ENCODE measurements around the gene ASF1B.

The ASF1B gene

DNA sequence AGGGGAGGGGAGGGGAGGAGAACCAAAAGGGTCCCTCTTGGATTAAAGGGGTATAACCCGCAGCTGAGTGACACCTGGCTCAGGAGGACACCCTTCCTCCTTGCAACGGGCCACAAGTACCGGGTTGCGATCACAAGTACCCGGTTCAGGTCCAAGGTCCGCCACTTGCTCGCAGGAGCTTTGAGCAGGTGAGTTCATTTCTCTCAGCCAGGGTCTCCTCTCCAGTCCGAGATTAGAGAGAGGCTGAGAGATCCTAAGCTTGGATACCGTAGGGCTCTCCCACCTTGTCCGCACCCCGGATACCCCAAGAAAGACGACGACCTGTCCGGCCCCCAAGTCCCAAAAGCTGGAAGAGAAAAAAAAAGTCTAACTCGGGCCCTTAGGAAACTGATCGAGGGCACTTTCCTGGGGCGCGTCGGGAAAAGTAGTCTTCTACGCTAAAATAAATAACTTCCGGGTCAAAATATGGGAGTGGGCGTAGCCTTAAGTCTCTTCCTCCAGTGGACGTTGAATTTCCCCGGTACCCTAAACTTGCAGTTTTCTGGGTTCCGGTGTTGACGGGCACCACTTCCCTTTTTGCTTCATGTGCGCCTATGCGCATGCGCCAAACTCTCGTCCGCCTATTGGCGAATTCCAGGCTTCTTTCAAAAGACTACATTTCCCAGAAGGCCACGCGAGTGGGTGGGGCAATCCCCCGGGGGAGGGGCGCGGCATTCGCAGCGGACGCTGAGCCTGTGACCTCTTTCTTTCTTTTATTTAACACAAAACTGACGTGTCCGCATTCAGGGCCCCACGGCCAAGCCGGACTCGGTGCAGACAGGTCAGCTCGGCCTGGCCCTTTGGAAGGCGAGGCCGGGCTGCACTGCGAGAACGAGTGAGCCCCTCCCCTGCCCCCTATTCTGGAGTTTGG is 55.2 kb downstream of the ASF1B start:
- DNase-seq = peak; percentile 98

DNA sequence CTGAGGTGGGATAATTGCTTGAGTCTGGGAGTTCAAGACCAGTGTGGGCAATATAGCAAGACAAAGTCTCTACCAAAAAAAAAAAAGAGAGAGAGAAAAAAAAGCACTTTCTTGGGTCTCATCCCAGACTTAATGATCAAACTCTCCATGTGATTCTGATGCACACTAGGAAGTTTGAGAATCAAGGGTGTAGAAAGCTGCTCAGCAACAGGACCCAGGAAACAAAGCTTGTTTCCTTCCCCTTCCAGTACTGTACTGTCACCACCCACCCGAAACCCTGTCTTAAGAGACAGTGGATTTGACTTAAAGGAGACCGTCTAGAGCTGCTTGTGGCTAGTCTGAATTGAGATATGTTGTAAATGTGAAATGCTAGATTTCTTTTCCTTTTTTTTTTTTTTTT is 58.0 kb downstream of the ASF1B start:
- DNase-seq = no peak

DNA sequence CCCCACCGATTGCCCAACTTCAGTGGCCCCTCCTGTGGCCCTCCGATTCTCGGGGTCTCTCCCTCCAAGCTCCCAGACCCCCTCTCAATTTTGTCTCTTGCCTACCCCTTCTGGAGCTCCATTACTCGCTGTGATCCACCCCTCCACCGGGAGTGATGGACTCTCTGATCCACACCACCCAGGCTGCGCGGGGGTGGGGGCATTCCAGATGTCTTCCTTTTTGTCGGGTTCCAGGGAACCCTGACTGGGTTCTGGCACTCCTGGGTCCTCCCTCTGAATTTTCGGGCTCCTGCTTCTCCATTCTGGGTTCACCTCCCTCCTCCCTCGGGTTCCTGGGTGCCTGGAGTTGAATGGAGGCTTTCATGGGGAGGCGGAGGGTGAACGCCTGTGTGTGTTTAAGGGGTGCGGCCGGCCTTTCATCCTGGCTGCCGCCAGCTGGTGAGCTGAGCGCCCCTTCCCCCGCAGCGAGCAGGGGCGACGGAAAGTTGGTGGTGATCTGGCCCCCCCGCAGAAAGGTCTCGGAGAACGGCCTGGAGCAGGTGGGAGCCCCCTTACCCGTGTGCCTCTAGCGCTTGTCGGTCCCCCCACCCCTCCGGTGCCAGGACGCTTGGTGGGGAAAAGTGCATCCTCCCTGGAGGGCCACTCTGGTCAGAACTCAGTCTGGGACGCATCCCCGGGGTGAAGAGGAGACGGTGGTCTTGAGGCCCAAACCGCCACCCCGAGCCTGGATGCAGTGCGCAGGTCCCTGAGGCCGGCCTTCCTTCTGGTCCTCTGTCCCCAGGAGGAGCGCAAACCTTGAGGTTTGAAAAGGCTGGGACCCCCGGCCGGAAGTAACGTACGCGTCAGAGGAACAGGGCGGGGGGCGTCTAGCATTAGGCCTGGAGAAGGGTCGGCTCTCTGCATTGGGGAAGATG is 62.2 kb downstream of the ASF1B start:
- no peak for DNase-seq

DNA sequence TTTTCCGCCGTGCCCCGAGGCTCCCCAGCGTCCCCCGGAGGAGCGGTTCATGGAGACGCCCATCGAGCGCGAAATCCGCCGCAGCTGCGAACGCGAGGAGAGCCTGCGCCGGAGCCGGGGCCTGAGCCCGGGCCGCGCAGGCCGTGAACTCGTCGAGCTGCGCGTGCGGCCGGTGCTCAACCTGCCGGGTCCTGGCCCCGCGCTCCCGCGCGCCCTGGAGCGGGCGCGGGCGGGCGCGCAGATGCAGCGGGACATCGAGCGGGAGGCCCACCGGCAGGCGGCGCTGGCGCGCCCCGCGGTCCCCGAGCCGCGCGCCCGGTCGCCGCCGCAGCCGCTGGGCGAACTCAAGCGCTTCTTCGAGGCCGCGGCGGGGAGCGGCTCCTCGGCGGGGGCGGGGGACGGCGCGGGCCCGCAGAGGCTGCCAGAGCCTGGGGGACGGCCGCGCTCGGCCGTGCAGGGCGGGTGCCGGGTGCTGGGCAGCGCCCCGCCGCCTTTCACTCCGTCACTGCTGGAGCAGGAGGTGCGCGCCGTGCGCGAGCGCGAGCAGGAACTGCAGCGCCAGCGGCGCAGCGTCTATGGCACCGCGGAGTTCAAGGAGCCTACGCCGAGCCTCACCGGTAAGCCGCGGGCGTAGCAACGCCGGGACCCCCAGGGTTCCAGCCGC is 63.0 kb downstream of the ASF1B start:
- peak; percentile 70 for DNase-seq

DNA sequence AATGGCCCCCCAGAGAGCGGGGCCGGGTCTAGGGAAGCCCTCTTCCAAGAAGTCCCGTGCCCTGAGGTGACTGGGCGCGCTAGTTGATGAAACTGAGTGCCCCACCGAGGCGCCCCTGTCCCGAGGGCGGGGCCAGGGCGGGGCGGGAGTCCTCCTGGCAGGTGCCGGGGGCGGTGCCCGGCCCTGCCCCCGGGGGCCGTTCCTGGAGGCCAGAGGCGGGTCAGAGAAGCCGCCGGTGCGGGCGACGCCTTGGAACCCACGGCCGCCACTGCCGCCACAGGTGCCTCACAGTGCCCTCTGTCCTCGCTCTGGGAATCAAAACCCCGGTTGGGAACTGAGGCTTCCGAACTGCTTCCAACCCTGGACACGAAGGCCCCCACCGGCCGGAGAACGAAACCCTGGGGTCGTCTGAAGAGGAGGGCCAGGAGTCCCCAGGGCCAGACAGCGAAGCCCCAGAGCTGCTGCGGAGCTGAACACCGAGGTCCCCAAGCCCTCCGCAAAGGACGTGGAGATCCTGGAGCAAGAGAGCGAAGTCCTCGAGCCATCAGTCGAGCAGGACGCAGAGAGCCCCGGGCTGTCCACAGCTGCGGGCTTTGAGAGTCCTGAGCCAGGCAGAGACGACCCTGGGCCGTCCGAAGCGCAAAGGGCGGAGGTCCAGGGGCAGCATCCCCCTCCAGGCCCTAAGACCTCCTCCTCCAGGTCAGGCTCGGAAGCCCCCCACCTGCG is 63.7 kb downstream of the ASF1B start, which contains the start of gene MISP3:
TSS of gene MISP3 (plus strand) at position 252 of the 726 bp plus-strand sequence. CDS start 524 bp downstream, outside the sequence.
- DNase-seq = no peak

DNA sequence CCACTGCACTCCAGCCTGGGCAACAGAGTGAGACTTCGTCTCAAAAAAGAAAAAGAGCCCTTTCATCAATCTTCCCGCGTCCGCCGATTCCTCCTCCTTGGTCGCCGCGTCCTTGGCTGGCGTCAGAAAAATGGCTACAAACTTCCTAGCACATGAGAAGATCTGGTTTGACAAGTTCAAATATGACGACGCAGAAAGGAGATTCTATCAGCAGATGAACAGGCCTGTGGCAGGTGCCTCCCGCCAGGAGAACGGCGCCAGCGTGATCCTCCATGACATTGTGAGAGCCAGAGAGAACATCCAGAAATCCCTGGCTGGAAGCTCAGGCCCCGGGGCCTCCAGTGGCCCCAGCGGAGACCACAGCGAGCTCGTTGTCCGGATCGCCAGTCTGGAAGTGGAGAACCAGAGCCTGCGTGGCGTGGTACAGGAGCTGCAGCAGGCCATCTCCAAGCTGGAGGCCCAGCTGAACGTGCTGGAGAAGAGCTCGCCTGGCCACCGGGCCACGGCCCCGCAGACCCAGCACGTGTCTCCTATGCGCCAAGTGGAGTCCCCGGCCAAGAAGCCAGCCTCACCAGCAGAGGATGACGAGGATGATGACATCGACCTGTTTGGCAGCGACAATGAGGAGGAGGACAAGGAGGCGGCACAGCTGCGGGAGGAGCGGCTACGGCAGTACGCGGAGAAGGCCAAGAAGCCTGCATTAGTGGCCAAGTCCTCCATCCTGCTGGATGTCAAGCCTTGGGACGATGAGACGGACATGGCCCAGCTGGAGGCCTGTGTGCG is 65.9 kb downstream of the ASF1B start:
- DNase-seq = no peak
